MM.1S (cell line): Measurements from ENCODE around the gene GDI1.

Experiments
- DNase-seq: peaks from one replicate; pipeline ENCODE4 v3.0.0-alpha.2; 2015
- H2AFZ ChIP-seq: fragments of 300-600 bp; sonication (generic); 2 replicates; pipeline ENCODE4 v1.6.0; 2016; ENCODE audit warnings: antibody characterized with exemption, low read length
- H3F3A ChIP-seq: fragments of 300-600 bp; sonication (generic); 2 replicates; pipeline ENCODE4 v1.6.1; 2016; ENCODE audit warnings: mild to moderate bottlenecking, antibody characterized with exemption, low read length, moderate library complexity, mixed read lengths; ENCODE audit not compliant: insufficient read depth
- H3K27ac ChIP-seq: fragments of 300-600 bp; sonication (generic); 2 replicates; pipeline ENCODE4 v1.5.1; 2016; ENCODE audit warnings: mild to moderate bottlenecking, low read length
- H3K27me3 ChIP-seq: fragments of 300-600 bp; sonication (generic); replicated peaks from 2 replicates; pipeline ENCODE4 v1.6.0; 2016; ENCODE audit warnings: low read length; ENCODE audit not compliant: insufficient read depth
- H3K36me3 ChIP-seq: fragments of 300-600 bp; sonication (generic); replicated peaks from 2 replicates; pipeline ENCODE4 v1.6.1; 2016; ENCODE audit warnings: mild to moderate bottlenecking, low read length, mixed read lengths; ENCODE audit not compliant: insufficient read depth
- H3K4me1 ChIP-seq: fragments of 300-600 bp; sonication (generic); 2 replicates; pipeline ENCODE4 v1.6.1; 2016; ENCODE audit warnings: low read length, mixed read lengths
- H3K4me2 ChIP-seq: fragments of 300-600 bp; sonication (generic); 2 replicates; pipeline ENCODE4 v1.6.0; 2016; ENCODE audit warnings: low read depth, low read length
- H3K4me3 ChIP-seq: fragments of 300-600 bp; sonication (generic); 2 replicates; pipeline ENCODE4 v1.5.1; 2016; ENCODE audit warnings: low read length, mixed read lengths
- H3K79me2 ChIP-seq: fragments of 300-600 bp; sonication (generic); 2 replicates; pipeline ENCODE4 v1.6.1; 2016; ENCODE audit warnings: mixed run types, low read length, mixed read lengths
- H3K9ac ChIP-seq: fragments of 300-600 bp; sonication (generic); 2 replicates; pipeline ENCODE4 v1.6.1; 2016; ENCODE audit warnings: low read length, mixed read lengths
- H3K9me2 ChIP-seq: fragments of 300-600 bp; sonication (generic); replicated peaks from 2 replicates; pipeline ENCODE4 v1.6.1; 2016; ENCODE audit warnings: mild to moderate bottlenecking, low read length, mixed read lengths; ENCODE audit not compliant: insufficient read depth
- H3K9me3 ChIP-seq: fragments of 300-600 bp; sonication (generic); replicated peaks from 2 replicates; pipeline ENCODE4 v1.6.1; 2016; ENCODE audit warnings: mild to moderate bottlenecking, low read length, mixed read lengths; ENCODE audit not compliant: insufficient read depth
- H4K20me1 ChIP-seq: fragments of 300-600 bp; sonication (generic); 2 replicates; pipeline ENCODE4 v1.6.1; 2016; ENCODE audit warnings: mild to moderate bottlenecking, low read length, moderate library complexity, mixed read lengths; ENCODE audit not compliant: insufficient read depth
- CTCF ChIP-seq: fragments of 300-600 bp; sonication (generic); IDR thresholded peaks from 2 replicates; pipeline ENCODE4 v1.5.1; 2016; ENCODE audit warnings: antibody characterized with exemption, low read length, mixed read lengths
- EZH2 ChIP-seq: fragments of 300-600 bp; sonication (generic); optimal IDR thresholded peaks from 2 replicates; pipeline ENCODE3; 2017; ENCODE audit warnings: low read depth, mild to moderate bottlenecking, antibody characterized with exemption, low read length, mixed read lengths
- EZH2phosphoT487 ChIP-seq: fragments of 300-600 bp; sonication (generic); IDR thresholded peaks from 2 replicates; pipeline ENCODE4 v1.6.1; 2018; ENCODE audit warnings: antibody characterized with exemption, low read length

GDI1 gene

DNA sequence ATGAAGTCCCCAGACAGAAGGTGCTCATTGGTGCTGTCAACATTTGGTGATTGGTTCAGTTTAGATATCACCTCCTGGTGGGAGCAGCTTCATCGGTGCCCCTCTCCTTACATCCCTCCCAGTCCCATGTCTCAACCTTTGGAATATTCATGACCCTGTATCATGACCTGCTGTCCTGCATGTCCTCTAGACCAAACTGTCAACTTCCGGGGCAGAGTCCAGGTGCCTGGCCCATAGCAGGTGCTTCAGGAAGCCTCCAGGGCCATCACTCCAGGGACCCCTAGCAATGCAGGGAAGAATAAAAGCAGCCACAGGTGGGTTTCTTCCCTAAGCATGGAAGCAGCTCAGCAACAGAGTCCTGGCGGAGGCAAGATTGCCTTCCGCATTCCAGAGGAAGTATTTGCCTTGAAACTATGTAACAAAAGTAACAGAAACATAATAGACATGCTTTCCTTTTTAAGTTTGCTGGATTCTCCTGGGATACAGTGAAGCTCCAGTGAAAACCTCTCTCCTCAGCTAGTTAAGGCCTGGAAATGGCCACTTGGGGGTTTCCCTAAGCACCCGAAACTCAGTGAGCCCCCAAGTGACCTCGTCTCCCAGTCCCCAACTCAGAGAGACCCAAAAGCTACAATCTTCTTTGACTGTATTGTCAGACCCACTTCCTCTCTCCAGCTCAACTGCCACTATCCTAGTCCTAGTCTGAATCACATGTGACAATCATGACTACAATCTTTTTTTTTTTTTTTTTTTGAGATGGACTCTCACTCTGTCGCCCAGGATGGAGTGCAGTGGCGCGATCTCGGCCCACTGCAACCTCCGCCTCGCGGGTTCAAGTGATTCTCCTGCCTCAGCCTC lies 9.8 kb upstream of the GDI1 start:
- H3K9ac ChIP-seq, result no peak overlapping the region
- H3K27ac ChIP-seq, result no peak overlapping the region
- no peaks in the 10 kb centered on the region for H3K9me3 ChIP-seq
- DNase-seq, result no peak
- no peaks in the 10 kb centered on the region for H3F3A ChIP-seq
- H3K9me2 ChIP-seq, result no peaks in the 10 kb centered on the region
- H4K20me1 ChIP-seq, result no peaks in the 10 kb centered on the region
- TF ChIP-seq CTCF (no peak), EZH2phosphoT487 (no peak), EZH2 (no peak)
- no peak overlapping the region for H2AFZ ChIP-seq
- H3K79me2 ChIP-seq, result peaks cover 24% of the 10 kb centered on the region
- H3K4me3 ChIP-seq, result no peak overlapping the region
- H3K27me3 ChIP-seq, result no peaks in the 10 kb centered on the region
- H3K4me2 ChIP-seq, result no peak overlapping the region
- no peaks in the 10 kb centered on the region for H3K36me3 ChIP-seq
- H3K4me1 ChIP-seq, result no peaks in the 10 kb centered on the region

GRCh38 chrX:154428176-154429171 lies 8.5 kb upstream of the GDI1 start, which contains the start of gene ATP6AP1:
Gene ATP6AP1, plus strand, starts transcription at chrX:154428677. Its CDS starts 16 bp downstream, at chrX:154428693.
- peak; percentile 85 for DNase-seq
- H3K9ac ChIP-seq, result peak within 1 kb of the TSS; percentile 66; the same call in 1 of the 2 replicates
- TF ChIP-seq EZH2phosphoT487 (no peak), CTCF (peak; percentile 10; the same call in 1 of the 2 replicates), EZH2 (no peak)
- H3K4me1 ChIP-seq, result no peaks in the 10 kb centered on the region
- H3K9me3 ChIP-seq, result no peaks in the 10 kb centered on the region
- no peaks in the 10 kb centered on the region for H3K9me2 ChIP-seq
- H3K27me3 ChIP-seq, result no peaks in the 10 kb centered on the region
- no peak within 1 kb of the TSS; the same call in 1 of the 2 replicates for H3K27ac ChIP-seq
- peak within 1 kb of the TSS; percentile 91 for H3K4me2 ChIP-seq
- peaks cover 24% of the 10 kb centered on the region for H3K79me2 ChIP-seq
- H4K20me1 ChIP-seq, result no peaks in the 10 kb centered on the region
- H3K36me3 ChIP-seq, result no peaks in the 10 kb centered on the region
- no peaks in the 10 kb centered on the region for H3F3A ChIP-seq
- H3K4me3 ChIP-seq, result peak within 1 kb of the TSS; percentile 73
- peak within 1 kb of the TSS; percentile 67; the same call in 1 of the 2 replicates for H2AFZ ChIP-seq

- H3K27ac ChIP-seq, result no peak overlapping the region
- TF ChIP-seq EZH2phosphoT487, result no peak
- no peak for TF ChIP-seq CTCF
- no peak for TF ChIP-seq EZH2
- H3K27me3 ChIP-seq, result no peaks in the 10 kb centered on the region
- H3K4me2 ChIP-seq, result peak overlapping the region; percentile 91; the same call in 1 of the 2 replicates
- no peaks in the 10 kb centered on the region for H3K9me3 ChIP-seq
- H3F3A ChIP-seq, result no peaks in the 10 kb centered on the region
- no peak overlapping the region for H2AFZ ChIP-seq
- H3K79me2 ChIP-seq, result peaks cover 24% of the 10 kb centered on the region
- no peaks in the 10 kb centered on the region for H3K36me3 ChIP-seq
- H3K4me1 ChIP-seq, result no peaks in the 10 kb centered on the region
- H3K9ac ChIP-seq, result no peak overlapping the region
- H3K9me2 ChIP-seq, result no peaks in the 10 kb centered on the region
- H3K4me3 ChIP-seq, result peak overlapping the region; percentile 73
- DNase-seq, result no peak
- H4K20me1 ChIP-seq, result no peaks in the 10 kb centered on the region
Measured at GRCh38 chrX:154429711-154430110, 7.2 kb upstream of the GDI1 start.
